Nephron progenitor cell (in vitro differentiated cells): ENCODE data around the gene DENND6B.

Experiments
- DNase-seq: peaks from one replicate; pipeline ENCODE4 v3.0.0; 2021
- H3K27ac Mint-ChIP-seq: 2 replicates; pipeline ENCODE4 v1.8.0; 2021; ENCODE audit warnings: mild to moderate bottlenecking, moderate library complexity, mixed read lengths
- H3K27me3 Mint-ChIP-seq: 2 replicates; pipeline ENCODE4 v1.8.0; 2021; ENCODE audit warnings: mild to moderate bottlenecking, low read depth, mixed read lengths; ENCODE audit not compliant: poor library complexity
- H3K36me3 Mint-ChIP-seq: 2 replicates; pipeline ENCODE4 v1.8.0; 2021; ENCODE audit warnings: low read depth, mixed read lengths
- H3K4me1 Mint-ChIP-seq: 2 replicates; pipeline ENCODE4 v1.8.0; 2021; ENCODE audit warnings: mixed read lengths
- H3K4me3 Mint-ChIP-seq: 2 replicates; pipeline ENCODE4 v1.8.0; 2021; ENCODE audit warnings: mild to moderate bottlenecking, moderate library complexity, mixed read lengths
- H3K9me3 Mint-ChIP-seq: 2 replicates; pipeline ENCODE4 v1.8.0; 2021; ENCODE audit warnings: mild to moderate bottlenecking, moderate library complexity, mixed read lengths
- TF ChIP-seq, protein P1 (sequence below): fragments of 200-600 bp; sonication (generic); IDR thresholded peaks from 2 replicates; pipeline ENCODE4 v1.5.0; 2021; ENCODE audit warnings: antibody characterized with exemption

The DENND6B gene

DNA sequence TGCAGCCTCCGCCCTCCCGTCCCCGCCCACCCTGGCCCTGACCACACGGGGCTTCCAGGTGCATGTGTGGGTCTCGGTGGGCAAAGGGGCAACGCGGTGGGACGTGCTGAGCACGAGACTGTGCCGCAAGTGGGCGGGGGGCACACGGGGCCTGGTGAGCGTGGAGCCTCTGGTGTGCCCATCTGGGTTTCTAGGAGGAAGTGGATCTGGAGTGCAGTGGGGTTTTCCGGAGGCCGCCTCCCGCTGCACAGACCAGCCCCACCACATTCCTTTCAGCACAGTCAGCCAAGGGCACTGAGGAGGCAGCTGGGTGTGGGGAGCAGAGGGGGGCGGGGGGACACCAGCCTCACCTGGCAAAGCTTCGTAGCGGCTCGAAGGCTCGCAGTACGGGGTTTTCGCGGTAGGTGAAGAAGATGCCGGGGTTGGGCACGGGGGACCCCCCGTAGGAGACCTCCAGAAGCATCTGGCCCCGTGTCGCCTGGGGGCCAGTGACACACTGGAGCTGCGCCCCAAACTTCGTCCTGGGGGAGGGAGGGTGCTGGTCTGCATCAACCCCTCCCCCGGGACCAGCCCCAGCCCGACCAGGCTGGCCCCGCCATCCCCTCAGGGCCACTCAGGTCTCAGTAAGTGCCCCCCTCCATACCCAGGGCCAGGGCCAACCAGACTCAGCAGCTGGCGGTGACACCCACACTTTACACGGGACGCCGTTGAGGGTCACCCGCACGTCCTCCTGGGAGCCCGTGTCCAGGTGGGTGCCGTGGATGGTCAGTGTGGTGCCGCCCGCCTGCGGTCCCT, 44.3 kb downstream of the DENND6B start:
- Mint-ChIP-seq H3K4me1 (no peaks in the 10 kb centered on the region), H3K27me3 (no peaks in the 10 kb centered on the region), H3K4me3 (no peak overlapping the region), H3K27ac (no peak overlapping the region), H3K9me3 (no peaks in the 10 kb centered on the region), H3K36me3 (peaks cover 17% of the 10 kb centered on the region)
- no peak for DNase-seq
- TF ChIP-seq, protein P1, sequence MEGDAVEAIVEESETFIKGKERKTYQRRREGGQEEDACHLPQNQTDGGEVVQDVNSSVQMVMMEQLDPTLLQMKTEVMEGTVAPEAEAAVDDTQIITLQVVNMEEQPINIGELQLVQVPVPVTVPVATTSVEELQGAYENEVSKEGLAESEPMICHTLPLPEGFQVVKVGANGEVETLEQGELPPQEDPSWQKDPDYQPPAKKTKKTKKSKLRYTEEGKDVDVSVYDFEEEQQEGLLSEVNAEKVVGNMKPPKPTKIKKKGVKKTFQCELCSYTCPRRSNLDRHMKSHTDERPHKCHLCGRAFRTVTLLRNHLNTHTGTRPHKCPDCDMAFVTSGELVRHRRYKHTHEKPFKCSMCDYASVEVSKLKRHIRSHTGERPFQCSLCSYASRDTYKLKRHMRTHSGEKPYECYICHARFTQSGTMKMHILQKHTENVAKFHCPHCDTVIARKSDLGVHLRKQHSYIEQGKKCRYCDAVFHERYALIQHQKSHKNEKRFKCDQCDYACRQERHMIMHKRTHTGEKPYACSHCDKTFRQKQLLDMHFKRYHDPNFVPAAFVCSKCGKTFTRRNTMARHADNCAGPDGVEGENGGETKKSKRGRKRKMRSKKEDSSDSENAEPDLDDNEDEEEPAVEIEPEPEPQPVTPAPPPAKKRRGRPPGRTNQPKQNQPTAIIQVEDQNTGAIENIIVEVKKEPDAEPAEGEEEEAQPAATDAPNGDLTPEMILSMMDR, result no peak

- Mint-ChIP-seq H3K27ac (no peak overlapping the region), H3K36me3 (peaks cover 23% of the 10 kb centered on the region)
Observed at GRCh38 chr22:50281957-50282356, 44.9 kb downstream of the DENND6B start.

DNA sequence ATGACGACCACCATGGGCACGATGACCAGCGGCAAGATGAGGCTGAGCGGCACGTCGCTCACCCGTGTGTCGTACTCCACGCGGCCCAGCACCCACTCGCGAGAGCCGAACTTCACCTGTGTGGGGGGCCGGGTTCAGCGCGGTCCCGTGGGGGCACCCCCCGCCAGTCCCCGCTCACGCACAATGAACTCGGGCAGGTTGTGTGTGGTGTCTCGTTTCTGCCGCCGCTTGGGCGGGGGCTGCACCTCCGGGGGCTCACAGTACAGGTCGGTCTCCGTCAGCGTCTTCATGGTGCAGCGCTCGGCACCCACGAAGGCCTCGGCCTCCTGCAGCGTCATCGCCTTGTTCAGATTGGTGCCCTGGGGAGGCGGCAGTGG, 45.4 kb downstream of the DENND6B start:
- Mint-ChIP-seq H3K9me3 (no peaks in the 10 kb centered on the region), H3K4me3 (no peak overlapping the region), H3K27me3 (no peaks in the 10 kb centered on the region), H3K27ac (no peak overlapping the region), H3K4me1 (no peaks in the 10 kb centered on the region), H3K36me3 (peaks cover 28% of the 10 kb centered on the region)
- no peak for DNase-seq
- TF ChIP-seq, protein P1, result no peak

More at GRCh38 chr22:50281957-50282356, 44.9 kb downstream of the DENND6B start:
- no peak for DNase-seq
- TF ChIP-seq, protein P1, result no peak
- no peak overlapping the region for H3K4me3 Mint-ChIP-seq
- no peaks in the 10 kb centered on the region for H3K9me3 Mint-ChIP-seq
- H3K4me1 Mint-ChIP-seq, result no peaks in the 10 kb centered on the region
- no peaks in the 10 kb centered on the region for H3K27me3 Mint-ChIP-seq

GRCh38 chr22:50280708-50281383, 46.0 kb downstream of the DENND6B start:
- no peaks in the 10 kb centered on the region for H3K4me1 Mint-ChIP-seq
- TF ChIP-seq, protein P1, result no peak
- no peak overlapping the region for H3K4me3 Mint-ChIP-seq
- no peak for DNase-seq
- H3K27ac Mint-ChIP-seq, result no peak overlapping the region
- H3K36me3 Mint-ChIP-seq, result peaks cover 30% of the 10 kb centered on the region
- no peaks in the 10 kb centered on the region for H3K27me3 Mint-ChIP-seq
- H3K9me3 Mint-ChIP-seq, result no peaks in the 10 kb centered on the region

GRCh38 chr22:50280022-50280707, 46.6 kb downstream of the DENND6B start:
- TF ChIP-seq, protein P1, result no peak
- no peak overlapping the region for H3K27ac Mint-ChIP-seq
- no peaks in the 10 kb centered on the region for H3K9me3 Mint-ChIP-seq
- DNase-seq, result no peak
- H3K36me3 Mint-ChIP-seq, result peaks cover 34% of the 10 kb centered on the region
- H3K4me3 Mint-ChIP-seq, result no peak overlapping the region
- H3K4me1 Mint-ChIP-seq, result peaks cover 2% of the 10 kb centered on the region
- no peaks in the 10 kb centered on the region for H3K27me3 Mint-ChIP-seq
